Hematopoietic multipotent progenitor cell treated with erythropoietin and hydrocortisone succinate and interleukin-3 and kit ligand, for 4 days (in vitro differentiated cells): ENCODE results near the gene FOXD4.
"Not testable (repeated sequence)": the region's sequence is repeated elsewhere in the genome, so short reads cannot be mapped to it uniquely, and the experiment has no call there.

Experiments
- DNase-seq: peaks from one replicate; pipeline ENCODE4 v3.0.0-alpha.2; 2015

Gene FOXD4

GRCh38 chr9:90851-91250, 27.4 kb downstream of the FOXD4 start:
- not testable (repeated sequence) for DNase-seq

GRCh38 chr9:88396-89037, 29.7 kb downstream of the FOXD4 start:
- not testable (repeated sequence) for DNase-seq

- not testable (repeated sequence) for DNase-seq
Observed at GRCh38 chr9:87860-88259, 30.4 kb downstream of the FOXD4 start.

GRCh38 chr9:87105-87504, 31.1 kb downstream of the FOXD4 start:
- not testable (repeated sequence) for DNase-seq

GRCh38 chr9:86697-87096, 31.5 kb downstream of the FOXD4 start:
- not testable (repeated sequence) for DNase-seq

- not testable (repeated sequence) for DNase-seq
Observed at GRCh38 chr9:82932-83689, 35.1 kb downstream of the FOXD4 start.

- not testable (repeated sequence) for DNase-seq
Observed at GRCh38 chr9:78333-78732, 39.9 kb downstream of the FOXD4 start.

GRCh38 chr9:76389-76788, 41.8 kb downstream of the FOXD4 start:
- not testable (repeated sequence) for DNase-seq

GRCh38 chr9:73900-74525, 44.2 kb downstream of the FOXD4 start:
- not testable (repeated sequence) for DNase-seq

- peak; percentile 22 for DNase-seq
Observed at GRCh38 chr9:73076-73899, 44.9 kb downstream of the FOXD4 start.
